ENCODE measurements around the gene SIDT1. TPM values are rescaled to one million over a fixed set of nuclear protein-coding genes. Genes with fewer than 3 reads are reported as not detected.
"Not testable (repeated sequence)": the region's sequence is repeated elsewhere in the genome, so short reads cannot be mapped to it uniquely, and the experiment has no call there.

SIDT1 gene
- total and polyA plus RNA-seq, 3 donors from 2014 or later: 5.0 to 8.6 (median 5.9) TPM

GRCh38 chr3:113629584-113630421 is 97.4 kb downstream of the SIDT1 start:
- no peaks in the 10 kb centered on the region for H3K36me3 ChIP-seq (ENCODE audit: low read depth, missing control alignments)
- H3K9me3 ChIP-seq: no peaks in the 10 kb centered on the region
- no peak for DNase-seq
- no peak overlapping the region for H3K27ac ChIP-seq
- intact Hi-C loops (cut with DNase I; ENCODE audit: low total_unique reads): no loop called here
- no peak overlapping the region for H3K4me3 ChIP-seq
- no peak for TF ChIP-seq CTCF (IDR thresholded peaks at IDR 0.05)
- no peak for TF ChIP-seq POLR2A (IDR thresholded peaks at IDR 0.05)
- no peaks in the 10 kb centered on the region for H3K4me1 ChIP-seq
- no peaks in the 10 kb centered on the region for H3K27me3 ChIP-seq
- WGBS, 2 donors: 66 to 70% methylated on average over 16 of the region's 16 CpGs

DNA sequence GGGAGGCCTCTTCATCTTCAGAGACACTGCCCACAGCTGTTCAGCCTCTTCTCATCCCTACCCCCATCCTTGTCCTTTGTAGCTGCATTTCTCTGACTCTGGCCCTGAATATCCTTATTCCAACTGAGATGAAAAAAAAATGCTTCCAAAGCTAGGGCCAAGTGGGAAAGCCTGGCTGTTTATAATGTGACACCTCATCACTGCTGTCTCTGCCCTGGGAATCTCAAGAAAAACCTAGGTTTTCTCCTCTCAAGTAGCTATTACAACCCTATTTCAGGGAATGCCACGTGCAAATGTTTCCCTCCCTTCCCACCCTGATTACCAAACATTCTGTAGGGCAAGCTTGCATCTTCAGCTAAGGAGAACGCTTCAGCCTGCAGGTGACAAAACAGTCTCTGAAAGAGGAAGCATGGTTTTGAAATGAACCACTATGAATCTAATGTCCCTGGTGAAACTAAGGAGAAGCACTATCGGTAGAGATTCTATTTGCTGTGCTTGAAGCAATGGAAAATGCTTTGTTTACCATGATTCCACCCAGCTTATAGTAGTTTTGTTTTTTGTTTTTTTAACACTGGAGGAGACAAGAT is 98.7 kb downstream of the SIDT1 start:
- WGBS, 2 donors: 77 to 84% methylated on average over 3 of the region's 3 CpGs

DNA sequence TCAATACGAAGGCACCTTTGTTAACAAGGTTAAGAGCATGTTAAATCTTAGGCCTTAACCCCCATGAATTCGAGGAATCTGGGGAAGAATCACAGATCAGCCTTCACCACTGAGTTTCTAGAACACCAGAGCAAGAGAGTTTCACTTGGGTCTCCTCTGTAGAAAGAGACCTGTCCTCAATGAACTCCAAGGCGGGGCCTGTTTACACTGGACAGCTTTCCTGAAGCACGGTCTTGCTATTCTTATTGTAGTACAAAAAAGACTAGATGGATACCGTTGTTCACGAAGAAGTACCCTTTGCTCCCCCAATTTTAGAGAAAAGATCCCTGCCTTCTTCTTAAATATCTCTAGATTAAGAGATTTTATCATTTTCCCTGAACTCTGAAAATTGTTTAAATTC is 99.2 kb downstream of the SIDT1 start:
- Histone ChIP-seq H3K27ac (no peak overlapping the region), H3K4me3 (no peak overlapping the region), H3K36me3 (ENCODE audit: low read depth, missing control alignments) (no peaks in the 10 kb centered on the region), H3K9me3 (no peaks in the 10 kb centered on the region), H3K4me1 (no peaks in the 10 kb centered on the region), H3K27me3 (no peaks in the 10 kb centered on the region)
- 89 to 90% methylated on average over 6 of the region's 6 CpGs for WGBS, 2 donors
- intact Hi-C loops (cut with DNase I; ENCODE audit: low total_unique reads): no loop called here
- no peak for DNase-seq
- TF ChIP-seq POLR2A (IDR thresholded peaks at IDR 0.05) (no peak), CTCF (IDR thresholded peaks at IDR 0.05) (no peak)

More for the DNA sequence above, 98.7 kb downstream of the SIDT1 start:
- no peaks in the 10 kb centered on the region for H3K27me3 ChIP-seq
- no peaks in the 10 kb centered on the region for H3K9me3 ChIP-seq
- H3K27ac ChIP-seq: no peak overlapping the region
- DNase-seq: no peak
- H3K36me3 ChIP-seq (ENCODE audit: low read depth, missing control alignments): no peaks in the 10 kb centered on the region
- no peaks in the 10 kb centered on the region for H3K4me1 ChIP-seq
- no peak overlapping the region for H3K4me3 ChIP-seq
- intact Hi-C loops (cut with DNase I; ENCODE audit: low total_unique reads): no loop called here
- TF ChIP-seq POLR2A (IDR thresholded peaks at IDR 0.05) (no peak), CTCF (IDR thresholded peaks at IDR 0.05) (no peak)

GRCh38 chr3:113634782-113635474 is 102.6 kb downstream of the SIDT1 start:
- WGBS, 2 donors: 88 to 91% methylated on average over 8 of the region's 8 CpGs
- no peaks in the 10 kb centered on the region for H3K36me3 ChIP-seq (ENCODE audit: low read depth, missing control alignments)
- no peak overlapping the region for H3K27ac ChIP-seq
- intact Hi-C loops (cut with DNase I; ENCODE audit: low total_unique reads): no loop called here
- DNase-seq: no peak
- H3K4me1 ChIP-seq: no peaks in the 10 kb centered on the region
- H3K27me3 ChIP-seq: no peaks in the 10 kb centered on the region
- H3K9me3 ChIP-seq: no peaks in the 10 kb centered on the region
- TF ChIP-seq POLR2A (IDR thresholded peaks at IDR 0.05) (no peak), CTCF (IDR thresholded peaks at IDR 0.05) (no peak)
- no peak overlapping the region for H3K4me3 ChIP-seq

- DNase-seq; H3K4me3 ChIP-seq; H3K4me1 ChIP-seq; H3K9me3 ChIP-seq; intact Hi-C loops (cut with DNase I; ENCODE audit: low total_unique reads); H3K27ac ChIP-seq; H3K36me3 ChIP-seq (ENCODE audit: low read depth, missing control alignments); H3K27me3 ChIP-seq: not testable (repeated sequence)
- 91 to 95% methylated on average over 7 of the region's 7 CpGs for WGBS, 2 donors
Observed at GRCh38 chr3:113636034-113636433, 103.7 kb downstream of the SIDT1 start.
